ENCODE results near the gene SCAANT1. TPM values are rescaled to one million over a fixed set of nuclear protein-coding genes. Genes with fewer than 3 reads are reported as not detected.

Gene SCAANT1
- total RNA-seq, 2 experiments from 2014 or later: not detected

DNA sequence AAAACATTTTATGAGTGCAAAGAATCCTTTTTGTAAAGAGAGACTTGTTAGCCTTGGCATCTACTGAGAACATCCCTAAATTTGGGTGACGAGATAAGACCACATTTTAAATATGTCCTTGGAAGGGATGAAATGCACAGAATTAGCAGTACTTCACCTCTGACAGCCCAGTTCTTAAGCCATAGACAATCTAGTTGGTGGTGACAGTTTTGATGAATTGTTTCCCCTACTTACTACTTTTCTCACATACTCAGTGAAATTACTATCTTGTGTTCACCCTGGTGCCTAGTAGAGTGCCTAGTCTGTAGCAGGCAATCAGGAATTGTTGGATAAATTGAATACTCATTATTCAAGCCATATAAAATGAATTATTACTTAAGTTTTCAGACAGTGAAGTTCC, 3.4 kb downstream of the SCAANT1 start:
- no peaks in the 10 kb centered on the region for H3K9me3 Mint-ChIP-seq
- ChIA-PET CTCF (no interaction called here), POLR2A (no interaction called here)
- H3K36me3 Mint-ChIP-seq (ENCODE audit: low read depth): peaks cover 17% of the 10 kb centered on the region
- no peaks in the 10 kb centered on the region for H3K27me3 Mint-ChIP-seq
- no peak overlapping the region for H3K27ac Mint-ChIP-seq
- DNase-seq: no peak
- H3K4me3 Mint-ChIP-seq: no peak overlapping the region
- peaks cover 28% of the 10 kb centered on the region for H3K4me1 Mint-ChIP-seq

GRCh38 chr3:63908081-63908736, 4.0 kb downstream of the SCAANT1 start:
- Mint-ChIP-seq H3K9me3 (no peaks in the 10 kb centered on the region), H3K27ac (no peak overlapping the region)
- CTCF ChIA-PET: no interaction called here

DNA sequence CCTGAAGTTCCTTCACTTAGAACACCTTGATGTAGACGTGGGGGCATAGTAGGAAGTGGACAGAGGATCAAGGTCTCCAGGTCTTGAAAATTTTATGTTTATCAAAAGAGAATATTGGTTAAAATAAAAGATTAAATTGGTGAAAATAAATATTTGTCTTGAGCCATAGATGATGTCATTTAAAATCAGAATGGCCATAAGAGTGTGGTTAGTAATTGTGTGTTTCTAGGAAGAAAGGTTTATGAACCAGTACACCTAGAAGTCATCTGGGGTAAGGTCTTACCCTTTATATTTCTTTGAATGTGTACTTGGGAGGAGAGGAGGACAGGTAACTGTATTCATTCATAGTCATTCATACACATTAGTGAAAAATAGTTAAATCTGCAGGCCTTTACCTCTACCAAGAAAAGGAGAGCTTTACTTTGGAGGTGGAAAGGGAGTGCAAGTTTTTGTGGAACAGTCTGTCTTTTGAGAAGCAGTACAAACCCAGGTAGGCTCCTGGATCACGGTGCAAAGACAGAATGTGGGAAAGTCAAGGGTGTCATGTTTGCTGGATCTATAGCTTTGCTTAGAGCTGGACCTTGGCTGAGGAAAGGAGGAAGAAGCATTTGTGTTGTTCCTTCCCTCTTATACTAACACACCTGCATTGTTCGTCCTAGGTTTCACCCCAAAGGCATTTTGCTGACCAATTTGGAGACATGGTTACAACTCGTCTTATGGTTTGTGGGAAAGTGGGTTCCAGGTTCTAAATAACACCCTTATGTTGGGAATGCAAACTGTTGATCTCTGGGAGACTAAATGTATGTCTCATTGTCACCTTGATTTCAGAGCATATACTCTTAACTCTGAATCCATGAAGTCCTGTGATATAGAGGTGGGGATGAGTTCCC, 6.2 kb downstream of the SCAANT1 start:
- H3K9me3 Mint-ChIP-seq: no peaks in the 10 kb centered on the region
- H3K27ac Mint-ChIP-seq: no peak overlapping the region
- H3K4me1 Mint-ChIP-seq: peaks cover 16% of the 10 kb centered on the region
- CTCF ChIA-PET: no interaction called here
- H3K36me3 Mint-ChIP-seq (ENCODE audit: low read depth): peaks cover 27% of the 10 kb centered on the region
- DNase-seq: no peak
- POLR2A ChIA-PET: no interaction called here
- H3K4me3 Mint-ChIP-seq: no peak overlapping the region
- no peaks in the 10 kb centered on the region for H3K27me3 Mint-ChIP-seq

More at GRCh38 chr3:63908081-63908736, 4.0 kb downstream of the SCAANT1 start:
- H3K4me1 Mint-ChIP-seq: peaks cover 23% of the 10 kb centered on the region
- H3K4me3 Mint-ChIP-seq: no peak overlapping the region
- POLR2A ChIA-PET: no interaction called here
- H3K27me3 Mint-ChIP-seq: no peaks in the 10 kb centered on the region
- no peak for DNase-seq
- peaks cover 17% of the 10 kb centered on the region for H3K36me3 Mint-ChIP-seq (ENCODE audit: low read depth)

GRCh38 chr3:63900459-63900858, 11.7 kb downstream of the SCAANT1 start:
- no peaks in the 10 kb centered on the region for H3K27me3 Mint-ChIP-seq
- no peak overlapping the region for H3K4me3 Mint-ChIP-seq
- no peak for DNase-seq
- peaks cover 46% of the 10 kb centered on the region for H3K36me3 Mint-ChIP-seq (ENCODE audit: low read depth)
- peaks cover 25% of the 10 kb centered on the region for H3K4me1 Mint-ChIP-seq
- POLR2A ChIA-PET: no interaction called here
- CTCF ChIA-PET: no interaction called here
- no peak overlapping the region for H3K27ac Mint-ChIP-seq
- H3K9me3 Mint-ChIP-seq: no peaks in the 10 kb centered on the region

GRCh38 chr3:63900010-63900409, 12.2 kb downstream of the SCAANT1 start:
- POLR2A ChIA-PET: no interaction called here
- Mint-ChIP-seq H3K36me3 (ENCODE audit: low read depth) (peaks cover 45% of the 10 kb centered on the region), H3K27ac (no peak overlapping the region), H3K4me3 (no peak overlapping the region), H3K4me1 (peaks cover 28% of the 10 kb centered on the region), H3K9me3 (no peaks in the 10 kb centered on the region), H3K27me3 (no peaks in the 10 kb centered on the region)
- CTCF ChIA-PET: no interaction called here
- DNase-seq: no peak

GRCh38 chr3:63896332-63897030, 15.7 kb downstream of the SCAANT1 start:
- DNase-seq: no peak
- no peaks in the 10 kb centered on the region for H3K9me3 Mint-ChIP-seq
- CTCF ChIA-PET: no interaction called here
- H3K27ac Mint-ChIP-seq: no peak overlapping the region
- H3K27me3 Mint-ChIP-seq: no peaks in the 10 kb centered on the region
- H3K36me3 Mint-ChIP-seq (ENCODE audit: low read depth): peaks cover 43% of the 10 kb centered on the region
- POLR2A ChIA-PET: no interaction called here
- H3K4me1 Mint-ChIP-seq: peaks cover 33% of the 10 kb centered on the region
- no peak overlapping the region for H3K4me3 Mint-ChIP-seq

DNA sequence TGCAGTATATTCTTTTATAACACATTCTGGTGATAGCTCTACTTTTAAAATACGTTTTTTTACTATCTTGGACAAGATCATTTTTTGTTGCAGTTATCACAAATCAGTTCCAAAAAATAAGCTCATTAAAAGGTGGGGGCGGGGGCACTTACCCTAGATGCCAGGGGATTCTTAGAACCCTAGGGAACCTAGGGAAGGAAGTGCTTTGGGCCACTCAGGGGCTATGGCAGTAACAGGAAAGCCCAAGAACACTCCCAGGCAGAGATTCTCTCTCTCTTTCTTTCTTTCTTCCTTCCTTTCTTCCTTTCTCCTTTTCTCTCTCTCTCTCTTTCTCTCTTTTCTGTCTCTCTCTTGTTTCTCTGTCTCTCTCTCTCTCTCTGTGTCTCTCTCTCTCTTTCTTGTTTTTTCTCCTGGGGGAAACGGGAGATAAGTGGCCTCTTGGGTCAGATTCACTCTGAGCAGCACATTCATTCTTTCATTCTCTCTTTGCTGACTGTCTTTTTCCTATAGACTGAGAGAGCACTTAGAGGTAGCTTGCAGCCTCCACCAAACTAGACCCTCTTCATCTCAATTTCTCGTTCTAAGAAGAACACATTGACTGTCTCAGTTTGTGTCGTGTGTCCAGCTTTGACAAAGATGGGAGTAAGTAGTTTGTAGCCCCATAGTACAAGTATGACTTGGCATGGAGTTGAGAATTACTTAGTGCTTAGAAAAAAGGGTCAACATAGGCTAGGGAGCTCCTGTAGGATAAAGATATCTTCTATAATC, 16.6 kb downstream of the SCAANT1 start:
- H3K4me3 Mint-ChIP-seq: no peak overlapping the region
- CTCF ChIA-PET: interaction anchor here (0.6 to 1.5 kb wide), 3 partner anchors 23 to 1571 kb away, joined by 3 to 5 read pairs (median 4); no protein-coding TSS in a partner anchor
- POLR2A ChIA-PET: no interaction called here

GRCh38 chr3:63892773-63893352, 19.3 kb downstream of the SCAANT1 start:
- CTCF ChIA-PET: interaction anchor here (0.6 kb wide), 1 partner anchor 60 kb away, joined by 4 read pairs; no protein-coding TSS in a partner anchor
- no peak overlapping the region for H3K27ac Mint-ChIP-seq
- H3K9me3 Mint-ChIP-seq: no peaks in the 10 kb centered on the region
- POLR2A ChIA-PET: no interaction called here
- DNase-seq: no peak
- peaks cover 23% of the 10 kb centered on the region for H3K36me3 Mint-ChIP-seq (ENCODE audit: low read depth)
- H3K4me1 Mint-ChIP-seq: peaks cover 22% of the 10 kb centered on the region
- H3K4me3 Mint-ChIP-seq: no peak overlapping the region
- H3K27me3 Mint-ChIP-seq: no peaks in the 10 kb centered on the region

More for the DNA sequence above, 16.6 kb downstream of the SCAANT1 start:
- no peaks in the 10 kb centered on the region for H3K9me3 Mint-ChIP-seq
- no peaks in the 10 kb centered on the region for H3K27me3 Mint-ChIP-seq
- no peak overlapping the region for H3K27ac Mint-ChIP-seq
- DNase-seq: no peak
- peaks cover 41% of the 10 kb centered on the region for H3K36me3 Mint-ChIP-seq (ENCODE audit: low read depth)
- peaks cover 32% of the 10 kb centered on the region for H3K4me1 Mint-ChIP-seq

DNA sequence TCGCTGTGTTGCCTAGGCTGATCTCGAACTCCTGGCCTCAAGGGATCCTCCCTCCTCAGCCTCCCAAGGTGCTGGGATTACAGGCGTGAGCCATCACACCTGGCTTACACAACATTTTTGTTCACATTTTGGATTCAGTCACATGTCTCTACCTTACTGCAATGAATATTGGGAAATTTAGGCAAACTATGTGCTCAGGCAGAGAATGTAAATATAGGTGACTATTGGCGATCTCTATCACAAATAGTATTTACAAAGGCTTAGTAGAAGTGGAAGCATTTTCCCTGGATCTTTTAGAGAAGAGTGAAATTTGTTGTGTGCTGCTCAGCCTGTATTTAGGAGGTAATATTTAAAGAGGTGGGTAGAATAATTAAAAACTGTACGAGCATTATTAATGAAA, 20.7 kb downstream of the SCAANT1 start:
- no peaks in the 10 kb centered on the region for H3K27me3 Mint-ChIP-seq
- no peak overlapping the region for H3K27ac Mint-ChIP-seq
- no peak overlapping the region for H3K4me3 Mint-ChIP-seq
- peaks cover 23% of the 10 kb centered on the region for H3K36me3 Mint-ChIP-seq (ENCODE audit: low read depth)
- DNase-seq: no peak
- peaks cover 24% of the 10 kb centered on the region for H3K4me1 Mint-ChIP-seq
- POLR2A ChIA-PET: no interaction called here
- CTCF ChIA-PET: no interaction called here
- no peaks in the 10 kb centered on the region for H3K9me3 Mint-ChIP-seq

DNA sequence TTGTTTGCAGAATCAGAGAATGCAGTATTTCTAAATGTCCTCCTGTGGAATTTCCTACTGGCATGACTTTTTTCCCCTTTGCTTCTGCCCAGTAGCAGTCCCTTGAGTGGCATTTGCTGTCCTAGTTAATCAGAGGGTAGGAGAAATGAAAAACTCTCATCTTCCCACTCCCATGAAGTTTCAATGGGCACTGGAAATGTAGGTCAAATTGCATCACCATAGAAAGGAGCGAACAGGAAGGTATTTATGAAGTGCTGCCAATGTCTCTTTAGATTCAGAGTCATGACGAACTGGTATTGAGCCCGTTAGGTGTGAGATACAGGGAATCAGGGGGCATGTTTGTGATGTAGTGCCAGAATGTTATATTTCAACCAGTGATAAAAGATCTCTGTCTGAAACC, 25.3 kb downstream of the SCAANT1 start:
- Mint-ChIP-seq H3K27ac (no peak overlapping the region), H3K27me3 (no peaks in the 10 kb centered on the region), H3K36me3 (ENCODE audit: low read depth) (peaks cover 12% of the 10 kb centered on the region), H3K4me1 (peaks cover 15% of the 10 kb centered on the region), H3K9me3 (no peaks in the 10 kb centered on the region), H3K4me3 (no peak overlapping the region)
- no peak for DNase-seq
- ChIA-PET CTCF (no interaction called here), POLR2A (no interaction called here)

DNA sequence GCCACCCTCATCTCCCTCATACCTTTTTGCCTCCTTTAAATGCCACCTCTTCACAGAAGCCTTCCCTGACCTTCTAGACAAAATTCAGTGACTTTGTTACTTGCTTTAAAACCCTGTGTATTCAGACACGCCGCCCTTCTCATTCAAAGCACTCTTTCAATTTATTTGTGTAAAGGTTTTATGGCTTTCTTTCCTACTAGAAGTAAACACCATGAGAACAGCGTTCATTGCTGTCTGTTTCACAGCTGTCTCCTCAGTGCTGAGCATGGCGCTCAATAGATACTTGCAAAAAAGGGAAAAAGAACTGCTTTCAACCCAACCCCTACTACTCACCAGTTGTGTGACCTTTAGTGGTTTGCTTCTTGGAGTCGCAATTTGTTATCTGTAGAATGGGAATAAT, 31.5 kb downstream of the SCAANT1 start:
- peaks cover 5% of the 10 kb centered on the region for H3K36me3 Mint-ChIP-seq (ENCODE audit: low read depth)
- H3K4me3 Mint-ChIP-seq: no peak overlapping the region
- peaks cover 41% of the 10 kb centered on the region for H3K4me1 Mint-ChIP-seq
- ChIA-PET POLR2A (no interaction called here), CTCF (no interaction called here)
- no peaks in the 10 kb centered on the region for H3K27me3 Mint-ChIP-seq
- H3K9me3 Mint-ChIP-seq: no peaks in the 10 kb centered on the region
- H3K27ac Mint-ChIP-seq: no peak overlapping the region
- no peak for DNase-seq

GRCh38 chr3:63878394-63879060, 33.7 kb downstream of the SCAANT1 start:
- ChIA-PET POLR2A (no interaction called here), CTCF (interaction anchor here (1.8 kb wide), 1 partner anchor 10 kb away, joined by 6 read pairs; no protein-coding TSS in a partner anchor)
- Mint-ChIP-seq H3K27me3 (no peaks in the 10 kb centered on the region), H3K4me3 (no peak overlapping the region), H3K36me3 (ENCODE audit: low read depth) (peaks cover 2% of the 10 kb centered on the region), H3K4me1 (peaks cover 53% of the 10 kb centered on the region), H3K27ac (no peak overlapping the region), H3K9me3 (no peaks in the 10 kb centered on the region)
- DNase-seq: no peak
